HG03095 (cell line): Measurements from ENCODE around the gene MGP.

ENCODE experiments used
- ATAC-seq: cut with Tn5 transposase; IDR thresholded peaks from one replicate; pipeline ENCODE4 v1.9.1; 2021; ENCODE audit warnings: moderate library complexity; ENCODE audit not compliant: unreplicated experiment

The MGP gene

GRCh38 chr12:14903386-14904098 is 17.9 kb upstream of the MGP start:
- no peak for ATAC-seq

- no peak for ATAC-seq
Measured at GRCh38 chr12:14902465-14902864, 16.8 kb upstream of the MGP start.

- no peak for ATAC-seq
Measured at GRCh38 chr12:14901228-14901562, 15.5 kb upstream of the MGP start.

- ATAC-seq: no peak
Measured at GRCh38 chr12:14900521-14901227, 15.0 kb upstream of the MGP start.

GRCh38 chr12:14896521-14897169 is 11.0 kb upstream of the MGP start:
- no peak for ATAC-seq

- ATAC-seq: no peak
Measured at GRCh38 chr12:14893506-14894250, 8.0 kb upstream of the MGP start.

- no peak for ATAC-seq
Measured at GRCh38 chr12:14892726-14893505, 7.3 kb upstream of the MGP start.

GRCh38 chr12:14890701-14891100 is 5.0 kb upstream of the MGP start:
- ATAC-seq: no peak

GRCh38 chr12:14886271-14886670 is 617 bp upstream of the MGP start:
- ATAC-seq: no peak

GRCh38 chr12:14884458-14884878 is 1.2 kb downstream of the MGP start:
- no peak for ATAC-seq

GRCh38 chr12:14883686-14884085 is 2.0 kb downstream of the MGP start:
- ATAC-seq: no peak

GRCh38 chr12:14880890-14881453 is 4.7 kb downstream of the MGP start:
- no peak for ATAC-seq

GRCh38 chr12:14879222-14879933 is 6.3 kb downstream of the MGP start:
- no peak for ATAC-seq

GRCh38 chr12:14878488-14878887 is 7.2 kb downstream of the MGP start:
- no peak for ATAC-seq

- ATAC-seq: no peak
Measured at GRCh38 chr12:14876833-14877232, 8.8 kb downstream of the MGP start.

GRCh38 chr12:14874882-14875281 is 10.8 kb downstream of the MGP start:
- no peak for ATAC-seq

- ATAC-seq: no peak
Measured at GRCh38 chr12:14873440-14874185, 12.0 kb downstream of the MGP start.

GRCh38 chr12:14871886-14872285 is 13.8 kb downstream of the MGP start:
- no peak for ATAC-seq

GRCh38 chr12:14871247-14871646 is 14.4 kb downstream of the MGP start:
- ATAC-seq: no peak
